IMR-90 (cell line): Measurements from ENCODE around the gene ZBTB46. TPM values are rescaled to one million over a fixed set of nuclear protein-coding genes. Genes with fewer than 3 reads are reported as not detected.

ENCODE experiments used
- ATAC-seq: fragments of 200-7000 bp; cut with Tn5 transposase; 2 replicates; pipeline ENCODE4 v1.9.1; 2020; ENCODE audit warnings: low read depth, mild to moderate bottlenecking, moderate library complexity
- BruUV-seq: library from RNA; stranded (reverse); fragments of 400-500 nt; replicated peaks from 2 replicates; lab custom pipeline; 2021; lab: Mats Ljungman, UMichigan
- CTCF ChIA-PET: fragments of 300-600 bp; formaldehyde crosslinking; extraction: SDS; loops from one replicate; lab custom pipeline; 2021; ENCODE audit warnings: antibody characterized with exemption; lab: Yijun Ruan, JAX
- POLR2A ChIA-PET: fragments of 300-600 bp; sonication (Branson Sonifier 250); formaldehyde crosslinking; loops from one replicate; lab custom pipeline; 2022; ENCODE audit warnings: antibody characterized with exemption; ENCODE audit not compliant: unreplicated experiment; lab: Charles Lee
- DNase-seq: peaks from one replicate; pipeline ENCODE4 v3.0.0; 2013
- H2AFZ ChIP-seq: replicated peaks from 2 replicates; pipeline ENCODE3; 2013; ENCODE audit warnings: low read length, mild to moderate bottlenecking; ENCODE audit not compliant: poor library complexity
- H2AK5ac ChIP-seq: 2 replicates; pipeline ENCODE4 v1.6.1; 2013; ENCODE audit warnings: low read depth, low read length, inconsistent platforms
- H2AK9ac ChIP-seq: replicated peaks from 2 replicates; pipeline ENCODE3; 2013; ENCODE audit warnings: mild to moderate bottlenecking, low read depth, low read length, moderate library complexity; ENCODE audit not compliant: poor library complexity
- H2BK120ac ChIP-seq: 2 replicates; pipeline ENCODE4 v1.6.1; 2013; ENCODE audit warnings: low read depth, low read length, inconsistent platforms
- H2BK15ac ChIP-seq: 3 replicates; pipeline ENCODE4 v1.6.1; 2013; ENCODE audit warnings: low read depth, low read length, inconsistent platforms
- H2BK20ac ChIP-seq: 2 replicates; pipeline ENCODE4 v1.6.1; 2013; ENCODE audit warnings: low read depth, mild to moderate bottlenecking, inconsistent platforms, low read length, moderate library complexity
- H2BK5ac ChIP-seq: 2 replicates; pipeline ENCODE4 v1.6.1; 2013; ENCODE audit warnings: mild to moderate bottlenecking, low read depth, low read length, inconsistent platforms; ENCODE audit not compliant: poor library complexity, severe bottlenecking
- H3K14ac ChIP-seq: replicated peaks from 2 replicates; pipeline ENCODE4 v1.6.1; 2013; ENCODE audit warnings: low read depth, low read length, inconsistent platforms
- H3K18ac ChIP-seq: 2 replicates; pipeline ENCODE4 v1.6.1; 2013; ENCODE audit warnings: low read depth, low read length, control low read depth
- H3K23ac ChIP-seq: 2 replicates; pipeline ENCODE4 v1.6.1; 2013; ENCODE audit warnings: low read depth, low read length, inconsistent platforms
- H3K27ac ChIP-seq: 2 replicates; pipeline ENCODE4 v1.5.1; 2013; ENCODE audit warnings: mild to moderate bottlenecking, control low read depth, low read length; ENCODE audit not compliant: insufficient read depth
- H3K27me3 ChIP-seq: 2 replicates; pipeline ENCODE4 v1.6.1; 2013; ENCODE audit warnings: low read length; ENCODE audit not compliant: control insufficient read depth, insufficient read depth
- H3K36me3 ChIP-seq: 2 replicates; pipeline ENCODE4 v1.6.1; 2013; ENCODE audit warnings: low read length, mixed read lengths; ENCODE audit not compliant: control insufficient read depth, insufficient read depth
- H3K4ac ChIP-seq: 2 replicates; pipeline ENCODE4 v1.6.1; 2013; ENCODE audit warnings: low read depth, low read length, inconsistent platforms
- H3K4me1 ChIP-seq: 2 replicates; pipeline ENCODE4 v1.6.1; 2013; ENCODE audit warnings: low read length, mixed read lengths; ENCODE audit not compliant: control insufficient read depth, insufficient read depth
- H3K4me2 ChIP-seq: 2 replicates; pipeline ENCODE4 v1.6.1; 2013; ENCODE audit warnings: low read depth, mild to moderate bottlenecking, control low read depth, low read length, moderate library complexity
- H3K4me3 ChIP-seq: 2 replicates; pipeline ENCODE4 v1.5.1; 2013; ENCODE audit warnings: low read depth, mild to moderate bottlenecking, control low read depth, low read length, moderate library complexity; ENCODE audit not compliant: insufficient read depth
- H3K56ac ChIP-seq: 2 replicates; pipeline ENCODE4 v1.6.1; 2013; ENCODE audit warnings: low read length, inconsistent platforms; ENCODE audit not compliant: insufficient read depth; ENCODE audit errors: extremely low read depth
- H3K79me1 ChIP-seq, 2 experiments: 2 replicates each; pipeline ENCODE4 v1.6.1; 2013; ENCODE audit warnings: low read length in 2 of 2, inconsistent platforms in 1 of 2, low read depth in 1 of 2
- H3K9ac ChIP-seq: 2 replicates; pipeline ENCODE4 v1.6.1; 2013; ENCODE audit warnings: low read depth, low read length, control low read depth
- H3K9me1 ChIP-seq: 2 replicates; pipeline ENCODE4 v1.6.1; 2013; ENCODE audit warnings: low read length, inconsistent platforms; ENCODE audit not compliant: insufficient read depth
- H3K9me3 ChIP-seq: 2 replicates; pipeline ENCODE4 v1.6.1; 2013; ENCODE audit warnings: low read length; ENCODE audit not compliant: control insufficient read depth, insufficient read depth
- H4K20me1 ChIP-seq: 2 replicates; pipeline ENCODE4 v1.6.1; 2013; ENCODE audit warnings: low read length, inconsistent platforms; ENCODE audit not compliant: insufficient read depth
- H4K5ac ChIP-seq: 2 replicates; pipeline ENCODE4 v1.6.1; 2013; ENCODE audit warnings: mild to moderate bottlenecking, low read depth, low read length, control low read depth
- H4K8ac ChIP-seq, 2 experiments: 2 replicates each; pipeline ENCODE4 v1.6.1; 2013; ENCODE audit warnings: low read depth in 2 of 2, low read length in 2 of 2, control low read depth in 1 of 2, inconsistent platforms in 1 of 2
- H4K91ac ChIP-seq: 2 replicates; pipeline ENCODE4 v1.6.1; 2013; ENCODE audit warnings: low read depth, low read length, inconsistent platforms; ENCODE audit not compliant: insufficient read depth
- BHLHE40 ChIP-seq: fragments of 150-350 bp; IDR thresholded peaks from 2 replicates; pipeline ENCODE4 v1.6.1; 2016; ENCODE audit warnings: mild to moderate bottlenecking, low read depth, low read length
- CEBPB ChIP-seq: IDR thresholded peaks from 2 replicates; pipeline ENCODE4 v1.6.1; 2012; ENCODE audit warnings: low read depth, low read length, improper control_type of control experiment
- CHD1 ChIP-seq: IDR thresholded peaks from 2 replicates; pipeline ENCODE4 v1.6.1; 2012; ENCODE audit warnings: low read depth, low read length, improper control_type of control experiment
- CTCF ChIP-seq: conservative IDR thresholded peaks from 2 replicates; pipeline ENCODE4 v1.5.1; 2012; ENCODE audit warnings: mild to moderate bottlenecking, low read depth, low read length, improper control_type of control experiment
- ELK1 ChIP-seq: fragments of 150-350 bp; IDR thresholded peaks from 2 replicates; pipeline ENCODE4 v1.6.1; 2016; ENCODE audit warnings: low read depth, mild to moderate bottlenecking, low read length, moderate library complexity, borderline replicate concordance
- MAFK ChIP-seq: IDR thresholded peaks from 2 replicates; pipeline ENCODE4 v1.6.1; 2012; ENCODE audit warnings: low read depth, low read length, improper control_type of control experiment
- MAZ ChIP-seq: IDR thresholded peaks from 2 replicates; pipeline ENCODE4 v1.6.1; 2012; ENCODE audit warnings: low read depth, mild to moderate bottlenecking, low read length, improper control_type of control experiment, moderate library complexity, borderline replicate concordance
- MXI1 ChIP-seq: IDR thresholded peaks from 2 replicates; pipeline ENCODE4 v1.6.1; 2012; ENCODE audit warnings: low read depth, mild to moderate bottlenecking, low read length, moderate library complexity, borderline replicate concordance
- NFE2L2 ChIP-seq: fragments of 150-350 bp; IDR thresholded peaks from 2 replicates; pipeline ENCODE4 v1.6.1; 2016; ENCODE audit warnings: low read depth, mild to moderate bottlenecking, low read length
- POLR2A ChIP-seq: IDR thresholded peaks from 2 replicates; pipeline ENCODE4 v1.6.1; 2012; ENCODE audit warnings: mild to moderate bottlenecking, low read depth, low read length
- RCOR1 ChIP-seq: IDR thresholded peaks from 2 replicates; pipeline ENCODE4 v1.6.1; 2012; ENCODE audit warnings: mild to moderate bottlenecking, low read length, improper control_type of control experiment; ENCODE audit not compliant: insufficient replicate concordance
- RFX5 ChIP-seq: IDR thresholded peaks from 2 replicates; pipeline ENCODE4 v1.8.0; 2012; ENCODE audit warnings: low read depth, mild to moderate bottlenecking, low read length, moderate library complexity
- SMC3 ChIP-seq: fragments of 150-350 bp; IDR thresholded peaks from 2 replicates; pipeline ENCODE4 v1.6.1; 2016; ENCODE audit warnings: low read depth, mild to moderate bottlenecking, antibody characterized with exemption, low read length, moderate library complexity
- USF2 ChIP-seq: fragments of 150-350 bp; IDR thresholded peaks from 2 replicates; pipeline ENCODE4 v1.6.1; 2017; ENCODE audit warnings: mild to moderate bottlenecking, antibody characterized with exemption, low read length, low read depth
- WGBS, 2 experiments: methylation state at CpG; one replicate each; pipeline versions ENCODE4 v1.1.5 to v1.1.7; 2013; ENCODE audit warnings: missing lambda C conversion rate in 2 of 2; ENCODE audit not compliant: insufficient read length in 1 of 2; ENCODE audit errors: extremely low coverage in 2 of 2; 5-methylcytosine and 5-hydroxymethylcytosine counted together
- dilution Hi-C: fragments of 300-500 bp; cut with HindIII; formaldehyde crosslinking; loops from one replicate; pipeline ENCODE4 v1.14.3; 2018; ENCODE audit warnings: low sequenced_read_pairs; ENCODE audit not compliant: unreplicated experiment
- in situ Hi-C: fragments of 300-500 bp; cut with MboI; formaldehyde crosslinking; loops from 3 replicates; pipeline ENCODE4 v1.14.3; 2019; ENCODE audit warnings: low sequenced_read_pairs, inconsistent platforms, mixed read lengths
- intact Hi-C: fragments of 100-400 bp; cut with micrococcal nuclease; formaldehyde crosslinking; loops from 2 replicates; pipeline ENCODE4 v1.10.0; 2022
- polyA plus RNA-seq, 3 experiments: library from polyadenylated mRNA; depleted of rRNA; stranded (reverse); fragments of >200 nt; gene quantifications; 2 replicates each; pipeline ENCODE4 v1.2.3, GENCODE V29; 2012; ENCODE audit warnings: low replicate concordance in 1 of 3
- total RNA-seq: library from RNA; depleted of rRNA; stranded (reverse); fragments of >200 nt; gene quantifications from 2 replicates; pipeline ENCODE4 v1.2.3, GENCODE V29; 2012

Gene ZBTB46
- total and polyA plus RNA-seq, 2 of the 4 experiments (the other 2 are of a cell fraction): 4.2 to 14.9 TPM

GRCh38 chr20:63855363-63856097, 24.5 kb upstream of the ZBTB46 start:
- no peak for DNase-seq
- no peak overlapping the region for H3K9ac ChIP-seq
- H2BK5ac ChIP-seq: no peak overlapping the region
- no peak overlapping the region for H3K4ac ChIP-seq
- H4K91ac ChIP-seq: no peak overlapping the region
- H3K18ac ChIP-seq: no peak overlapping the region; the same call in 1 of the 2 replicates
- H2BK20ac ChIP-seq: no peak overlapping the region
- H3K23ac ChIP-seq: 0 out of 2 replicates have a peak overlapping the region, but pooled peaks have one; percentile 34
- H2AK9ac ChIP-seq: peak overlapping the region; percentile 70
- H3K79me1 ChIP-seq: no peaks in the 10 kb centered on the region
- peak overlapping the region; percentile 50; the same call in 1 of the 2 replicates for H2AK5ac ChIP-seq
- no peak overlapping the region for H3K56ac ChIP-seq
- peak; percentile 2; the same call in 1 of the 2 replicates for ATAC-seq
- H2BK120ac ChIP-seq: no peak overlapping the region
- H3K27ac ChIP-seq: no peak overlapping the region
- BruUV-seq: no TSS peak
- intact Hi-C loops: no loop called here
- in situ Hi-C loops: loop anchor here (5.0 kb wide), 1 partner anchor 73 kb away; no protein-coding TSS in a partner anchor
- H4K8ac ChIP-seq: 0 out of 4 replicates have a peak overlapping the region, but pooled peaks of 1 of the 2 experiments have one; percentile 39
- no peak overlapping the region for H2BK15ac ChIP-seq
- H2AFZ ChIP-seq: peak overlapping the region; percentile 78
- peak overlapping the region; percentile 32; the same call in 1 of the 2 replicates for H4K5ac ChIP-seq
- H3K9me1 ChIP-seq: no peaks in the 10 kb centered on the region
- H3K4me1 ChIP-seq: peaks cover 27% of the 10 kb centered on the region
- no peak overlapping the region for H3K4me2 ChIP-seq
- no peaks in the 10 kb centered on the region for H3K9me3 ChIP-seq
- WGBS, 2 experiments: 43% methylated on average over 5 of the region's 36 CpGs; no CpG with 5 or more reads in 1 of the 2 experiments
- ChIA-PET POLR2A (no interaction called here), CTCF (interaction anchor here (1.2 kb wide), 1 partner anchor 9 kb away, joined by 3 read pairs; no protein-coding TSS in a partner anchor)
- H4K20me1 ChIP-seq: no peaks in the 10 kb centered on the region; the same call in 1 of the 2 replicates
- H3K36me3 ChIP-seq: no peaks in the 10 kb centered on the region
- H3K4me3 ChIP-seq: no peak overlapping the region
- no peaks in the 10 kb centered on the region; the same call in 1 of the 2 replicates for H3K27me3 ChIP-seq
- dilution Hi-C loops: no loop called here
- no peak overlapping the region for H3K14ac ChIP-seq
- TF ChIP-seq CEBPB (no peak), USF2 (no peak), RCOR1 (no peak), ELK1 (no peak), SMC3 (no peak), NFE2L2 (no peak), MAZ (no peak), BHLHE40 (no peak), CTCF (no peak), RFX5 (no peak), CHD1 (no peak), MAFK (no peak), MXI1 (no peak), POLR2A (no peak)
